HG02970 (cell line): ENCODE results near the gene LRRC71.

Source experiments
- ATAC-seq: cut with Tn5 transposase; IDR thresholded peaks from one replicate; pipeline ENCODE4 v1.9.1; 2021; ENCODE audit warnings: mild to moderate bottlenecking, moderate library complexity, moderate number of reproducible peaks; ENCODE audit not compliant: unreplicated experiment, low FRiP score

LRRC71 gene

DNA sequence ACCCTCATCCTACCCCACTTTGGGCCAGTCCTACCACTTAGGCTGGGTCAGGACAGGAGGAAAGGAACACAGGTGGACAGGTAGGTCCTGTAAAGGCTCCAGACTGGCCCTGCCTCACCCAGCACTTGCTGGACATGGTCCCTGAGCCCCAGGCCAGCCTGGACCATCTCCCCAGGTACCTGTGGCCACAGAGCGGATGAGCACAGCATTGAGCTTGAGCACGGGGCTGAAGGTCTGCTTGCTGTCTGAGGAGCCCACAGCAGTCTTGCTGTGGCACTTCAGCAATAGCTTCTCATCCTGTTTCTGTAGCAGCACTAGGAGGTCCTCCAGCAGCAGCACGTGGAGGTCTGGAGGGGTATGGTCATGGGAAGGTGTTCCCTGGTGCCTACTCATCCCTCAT, 23.3 kb downstream of the LRRC71 start:
- no peak for ATAC-seq

DNA sequence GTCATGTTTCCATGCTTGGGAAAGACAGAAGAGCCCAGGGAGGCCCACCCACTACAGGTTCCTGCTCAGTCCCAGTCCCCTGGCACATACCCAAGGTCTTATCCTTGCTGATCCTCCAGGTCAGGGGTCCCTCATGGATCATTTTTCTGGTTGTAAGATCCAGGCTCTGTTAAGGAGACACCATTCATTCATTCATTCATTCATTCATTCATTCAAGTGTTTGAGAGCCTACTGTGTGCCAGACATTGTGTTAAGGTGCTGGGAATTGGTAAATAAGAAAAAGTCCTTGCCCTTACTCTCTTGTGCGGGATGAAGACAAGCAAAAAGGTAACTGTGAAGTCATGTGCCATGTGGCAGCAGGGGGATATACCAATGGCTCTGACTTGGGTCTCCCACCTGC, 23.8 kb downstream of the LRRC71 start:
- ATAC-seq: no peak

DNA sequence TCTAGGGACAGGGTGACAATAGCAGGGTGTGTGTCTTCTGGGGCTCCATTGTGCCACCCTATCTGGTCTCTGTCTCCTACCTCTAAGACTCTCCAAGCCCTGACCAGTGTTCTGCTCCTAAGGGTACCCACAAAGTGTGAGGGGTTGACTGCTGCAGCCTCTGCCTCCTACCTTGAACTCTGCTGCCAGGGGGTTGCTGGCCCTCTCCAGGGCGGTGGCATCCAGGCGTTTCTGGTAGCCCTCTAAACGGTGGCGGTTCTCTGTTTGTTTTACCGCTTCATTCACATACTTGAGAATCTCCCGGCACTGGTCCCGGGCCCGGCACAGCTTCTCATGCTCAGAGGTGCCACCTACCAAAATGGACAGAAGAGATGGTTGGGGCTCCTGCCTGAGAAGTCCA, 24.4 kb downstream of the LRRC71 start:
- no peak for ATAC-seq

GRCh38 chr1:156945881-156946661, 25.6 kb downstream of the LRRC71 start:
- ATAC-seq: no peak

DNA sequence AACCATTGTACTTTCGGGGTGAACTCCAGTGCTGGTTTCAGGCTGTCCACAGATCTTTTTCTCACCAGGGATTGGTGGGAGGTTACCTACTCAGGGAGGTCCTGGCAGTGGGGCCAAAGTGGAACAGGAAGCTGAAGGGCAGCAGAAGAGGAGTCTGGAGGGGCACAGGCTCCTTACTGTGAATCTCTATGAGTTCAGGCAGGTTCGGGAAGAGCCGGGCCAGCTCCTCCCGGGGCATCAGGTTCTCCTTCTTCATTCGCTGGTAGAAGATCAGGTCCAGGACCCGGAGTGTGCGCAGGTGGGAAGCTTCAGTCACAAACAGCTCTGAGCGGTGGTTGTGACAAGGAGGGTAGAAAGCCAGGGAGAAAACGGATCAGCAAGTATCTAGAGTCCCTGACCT, 26.7 kb downstream of the LRRC71 start:
- ATAC-seq: no peak

DNA sequence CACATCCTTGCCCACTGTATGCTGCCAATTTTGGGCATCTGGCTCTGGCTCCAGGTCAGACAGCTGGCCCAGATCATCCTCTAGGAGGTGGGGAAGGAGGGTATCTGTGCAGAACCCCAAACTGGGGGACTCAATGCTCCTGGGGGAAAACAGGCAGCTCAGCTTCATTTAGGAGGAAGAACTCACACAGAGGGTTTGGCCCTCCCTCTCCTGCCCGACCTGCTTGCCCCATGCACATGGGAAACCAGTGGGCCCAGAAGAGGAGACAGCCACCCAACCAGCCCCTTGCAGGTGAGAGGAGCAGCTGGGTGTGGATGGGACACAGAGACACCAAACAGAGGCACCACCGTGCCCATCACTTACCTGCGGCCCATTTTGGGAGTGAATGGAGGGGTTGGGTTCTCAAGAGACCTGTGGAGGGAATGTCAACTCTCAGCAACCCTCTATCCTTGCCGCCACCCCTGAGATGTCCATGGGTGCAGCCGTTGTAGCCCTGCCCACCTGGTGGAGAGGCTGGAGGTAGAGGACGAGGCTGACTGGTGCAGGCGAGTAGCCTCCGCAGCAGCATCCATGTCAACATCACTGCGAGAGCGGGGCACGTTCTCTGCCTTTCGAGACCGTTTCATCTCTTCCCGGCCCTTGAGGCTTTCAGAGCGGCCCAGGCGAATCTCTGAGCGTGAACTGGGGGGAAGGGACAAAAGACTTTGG, 27.5 kb downstream of the LRRC71 start:
- no peak for ATAC-seq

- ATAC-seq: no peak
Measured at GRCh38 chr1:156948708-156949107, 28.3 kb downstream of the LRRC71 start.

DNA sequence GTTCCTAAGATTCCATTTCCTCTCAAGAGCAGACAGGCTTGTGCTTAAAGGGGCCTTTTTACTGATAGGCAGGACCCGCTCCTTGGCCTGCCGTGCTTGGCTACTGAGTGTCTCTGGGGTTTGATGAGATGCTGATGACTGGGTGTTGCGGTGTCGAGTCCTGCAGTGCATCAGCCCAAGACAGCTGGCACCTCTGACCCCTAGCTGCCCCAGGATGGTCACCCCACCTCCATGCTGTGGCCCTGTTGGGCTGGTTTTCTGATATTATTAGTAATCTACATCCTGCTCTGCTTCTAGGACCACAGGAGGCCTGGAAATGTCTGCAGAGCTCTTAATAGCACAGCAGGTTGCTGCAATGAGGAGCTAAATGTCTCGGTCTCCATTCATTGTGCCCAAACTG, 28.7 kb downstream of the LRRC71 start:
- ATAC-seq: no peak

DNA sequence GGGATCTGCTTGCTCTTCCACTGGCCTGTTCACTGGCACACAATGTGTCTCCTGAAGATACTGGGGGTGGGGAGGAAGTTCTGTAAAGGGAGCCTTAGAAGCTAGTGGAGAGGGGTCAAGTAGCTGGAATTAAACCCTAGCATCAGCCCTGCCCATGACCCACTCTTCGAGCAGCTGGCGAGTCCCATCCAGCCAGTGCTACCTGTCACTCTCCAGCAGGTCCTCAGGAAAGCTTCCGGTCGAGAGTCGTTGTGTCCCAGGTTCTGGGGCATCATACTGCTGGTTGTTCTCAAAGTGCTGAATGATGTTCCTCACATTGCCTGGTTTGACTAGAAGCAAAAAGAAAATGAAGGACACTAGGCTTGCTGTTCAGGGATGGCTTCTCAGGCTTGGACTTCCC, 30.9 kb downstream of the LRRC71 start:
- no peak for ATAC-seq

- ATAC-seq: no peak
Measured at GRCh38 chr1:156953571-156953970, 33.1 kb downstream of the LRRC71 start.

DNA sequence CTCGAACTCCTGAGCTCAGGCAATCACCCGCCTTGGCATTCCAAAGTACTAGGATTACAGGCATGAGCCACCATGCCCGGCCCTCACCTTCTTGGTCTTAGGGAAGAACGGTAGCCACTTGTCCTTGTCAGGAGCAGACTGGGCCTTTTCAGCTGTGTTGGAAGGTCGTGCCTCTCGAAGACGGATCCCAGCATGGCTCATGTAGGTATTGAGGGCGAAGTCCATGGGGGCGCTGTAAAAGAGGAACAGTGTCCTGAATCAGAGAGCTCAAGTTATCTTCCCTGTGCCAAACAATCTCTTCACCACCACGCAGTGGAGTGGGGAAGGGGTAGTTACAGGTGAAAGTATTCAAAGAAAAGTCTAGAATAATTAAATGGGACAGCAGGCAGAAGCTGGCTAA, 35.9 kb downstream of the LRRC71 start:
- ATAC-seq: no peak

GRCh38 chr1:156957634-156958033, 37.2 kb downstream of the LRRC71 start:
- no peak for ATAC-seq

DNA sequence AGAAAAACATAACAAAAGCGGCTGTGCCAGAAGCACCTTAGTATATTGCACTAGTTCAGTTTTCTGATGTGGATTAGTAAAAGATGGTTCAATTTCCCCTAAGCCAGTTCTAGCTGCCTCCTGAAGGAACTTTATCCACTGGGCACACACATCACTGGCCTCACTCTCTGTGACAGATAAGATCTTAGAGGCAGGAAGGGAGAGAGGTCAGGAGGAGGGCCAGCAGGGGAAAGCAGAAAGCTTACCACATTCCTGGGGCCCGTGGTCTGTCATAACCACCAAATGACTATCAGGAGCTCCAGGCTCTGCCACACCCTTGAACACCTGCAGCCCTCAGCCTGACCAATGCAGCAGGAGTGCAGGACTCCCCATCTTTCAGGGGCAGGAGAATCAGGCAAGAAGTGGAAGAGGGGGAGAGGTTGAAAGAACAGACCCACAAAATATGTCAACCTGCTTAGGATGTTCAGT, 37.8 kb downstream of the LRRC71 start:
- ATAC-seq: no peak

- no peak for ATAC-seq
Measured at GRCh38 chr1:156959414-156959813, 39.0 kb downstream of the LRRC71 start.

DNA sequence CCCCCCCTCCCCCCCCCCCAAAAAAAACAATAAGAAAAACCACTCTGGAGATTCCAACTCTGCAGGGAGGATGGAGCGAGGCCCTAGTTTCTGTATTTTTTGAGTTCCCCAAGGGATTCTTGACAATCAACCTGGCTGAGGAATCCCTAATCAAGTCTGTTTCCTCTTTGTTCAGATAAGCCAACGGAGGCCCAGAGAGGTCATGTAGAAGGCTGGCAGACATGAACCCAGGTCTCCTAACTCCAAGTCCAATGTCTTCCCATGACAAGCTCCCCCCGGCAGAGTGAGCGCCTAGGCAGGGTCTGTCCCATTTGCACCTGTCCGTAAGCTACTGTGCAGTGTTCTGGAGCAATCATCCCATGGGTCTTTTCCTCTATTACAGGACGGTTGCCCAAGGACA, 39.5 kb downstream of the LRRC71 start:
- ATAC-seq: no peak

DNA sequence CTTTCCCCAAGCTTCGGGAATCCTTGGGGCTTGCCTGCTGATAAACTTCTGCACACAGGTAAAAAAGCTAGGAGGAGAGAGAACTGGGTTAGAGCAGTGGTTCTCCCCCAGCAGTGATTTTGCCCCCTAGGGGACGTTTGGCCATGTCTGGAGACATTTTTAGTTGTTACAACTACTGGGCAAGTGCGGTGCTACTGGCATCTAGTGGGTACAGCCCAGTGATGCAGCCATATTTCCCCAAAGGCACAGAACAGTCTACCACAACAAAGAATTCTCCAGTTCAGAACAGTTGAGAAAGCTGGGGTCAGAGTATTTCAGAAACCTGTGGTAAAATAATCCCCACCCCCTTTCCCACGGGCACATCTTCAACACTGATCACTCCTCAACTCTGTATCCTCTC, 41.3 kb downstream of the LRRC71 start:
- ATAC-seq: no peak

DNA sequence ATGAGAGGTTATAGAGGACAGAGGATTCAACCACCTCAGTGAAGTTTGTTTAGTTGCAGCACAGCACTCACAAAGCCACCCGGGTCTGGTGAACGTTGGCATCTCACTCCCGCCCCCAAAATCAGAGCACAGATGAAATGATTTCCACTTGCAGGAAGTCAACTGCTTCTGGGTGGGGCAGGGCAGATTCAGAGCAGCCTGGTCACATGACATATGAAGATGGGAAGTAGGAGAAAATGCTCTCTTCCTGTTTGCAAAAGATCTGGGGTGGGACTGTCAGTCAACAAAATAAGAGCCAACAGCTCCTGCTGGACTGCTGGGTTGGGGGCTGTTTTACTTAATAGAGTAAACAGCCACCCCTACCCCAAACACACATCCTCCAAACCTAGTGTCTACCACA, 43.2 kb downstream of the LRRC71 start:
- no peak for ATAC-seq

DNA sequence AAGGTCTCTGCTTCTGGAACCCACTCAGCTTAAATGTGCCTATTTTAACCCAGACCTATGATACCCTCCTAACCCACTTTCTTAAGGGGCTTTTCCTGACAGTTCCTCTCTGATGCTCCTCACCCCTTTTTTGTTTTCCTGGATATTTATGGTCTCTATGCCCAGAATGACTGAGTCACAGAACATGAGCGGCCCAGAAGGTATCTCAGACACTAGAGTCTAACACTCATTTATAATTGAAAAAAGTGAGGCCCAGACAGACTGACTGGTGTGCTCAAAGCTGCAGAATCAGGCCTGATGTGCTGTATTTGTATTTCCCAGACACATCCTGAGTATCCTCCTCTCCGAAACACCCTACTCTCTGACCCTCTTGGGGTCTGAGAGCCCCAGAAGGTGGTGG, 44.0 kb downstream of the LRRC71 start:
- no peak for ATAC-seq

DNA sequence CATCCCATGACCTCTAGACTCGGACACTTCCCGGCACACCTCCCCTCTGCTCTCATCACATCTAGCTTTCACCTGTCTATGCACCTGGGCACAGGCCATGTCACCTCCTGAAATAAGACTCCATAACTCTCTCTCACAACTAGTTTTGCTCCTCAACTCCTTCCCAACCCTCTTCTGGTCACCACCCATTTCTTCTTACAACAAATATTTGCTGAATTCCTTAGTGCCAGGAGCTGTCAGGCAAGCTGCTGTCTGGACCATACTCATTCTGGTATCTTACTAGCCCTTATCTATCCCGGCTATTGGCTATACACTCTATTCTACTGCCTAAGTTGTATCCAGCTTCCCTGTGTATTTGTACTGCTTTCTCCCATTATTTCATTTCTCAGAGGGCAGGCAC, 49.1 kb downstream of the LRRC71 start:
- ATAC-seq: no peak

GRCh38 chr1:156970017-156970416, 49.6 kb downstream of the LRRC71 start:
- no peak for ATAC-seq

DNA sequence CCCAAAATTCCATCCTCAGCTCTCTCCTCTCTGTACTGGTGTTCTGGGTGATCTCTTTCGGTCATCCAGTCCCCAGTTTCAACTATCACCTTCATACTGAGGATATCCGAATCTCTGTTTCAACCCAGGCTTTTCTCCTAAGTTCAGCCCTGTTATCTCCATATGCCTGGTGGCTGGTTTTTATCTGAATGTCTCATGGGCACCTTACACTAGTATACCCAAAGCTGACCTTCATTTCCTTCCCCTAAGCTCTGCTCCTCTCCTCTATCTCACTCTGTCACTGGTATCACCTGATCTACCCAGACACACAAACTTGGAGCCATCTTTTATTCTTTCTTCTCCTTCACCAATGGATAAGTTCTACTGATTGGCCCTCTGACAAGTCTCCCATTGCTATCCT, 53.0 kb downstream of the LRRC71 start:
- no peak for ATAC-seq

DNA sequence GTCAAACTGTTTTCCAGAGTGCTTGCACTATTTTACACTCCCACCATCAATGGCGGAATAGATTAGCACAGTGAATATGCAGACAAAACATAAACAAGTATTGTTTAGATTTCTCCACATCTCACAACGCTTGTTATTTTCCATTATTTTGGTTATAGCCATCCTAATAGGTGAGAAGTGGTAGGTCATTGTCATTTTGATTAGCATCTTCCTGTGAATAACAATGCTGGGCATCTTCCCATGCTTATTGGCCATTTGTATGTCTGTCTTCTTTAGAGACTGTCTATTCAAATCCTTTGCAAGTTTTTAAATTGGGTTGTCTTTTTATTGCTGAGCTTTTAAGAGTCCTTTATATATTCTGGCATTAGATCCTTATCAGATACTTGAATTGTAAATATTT, 54.7 kb downstream of the LRRC71 start:
- ATAC-seq: no peak
